ENCODE measurements around the gene LUZP2.

The LUZP2 gene

DNA sequence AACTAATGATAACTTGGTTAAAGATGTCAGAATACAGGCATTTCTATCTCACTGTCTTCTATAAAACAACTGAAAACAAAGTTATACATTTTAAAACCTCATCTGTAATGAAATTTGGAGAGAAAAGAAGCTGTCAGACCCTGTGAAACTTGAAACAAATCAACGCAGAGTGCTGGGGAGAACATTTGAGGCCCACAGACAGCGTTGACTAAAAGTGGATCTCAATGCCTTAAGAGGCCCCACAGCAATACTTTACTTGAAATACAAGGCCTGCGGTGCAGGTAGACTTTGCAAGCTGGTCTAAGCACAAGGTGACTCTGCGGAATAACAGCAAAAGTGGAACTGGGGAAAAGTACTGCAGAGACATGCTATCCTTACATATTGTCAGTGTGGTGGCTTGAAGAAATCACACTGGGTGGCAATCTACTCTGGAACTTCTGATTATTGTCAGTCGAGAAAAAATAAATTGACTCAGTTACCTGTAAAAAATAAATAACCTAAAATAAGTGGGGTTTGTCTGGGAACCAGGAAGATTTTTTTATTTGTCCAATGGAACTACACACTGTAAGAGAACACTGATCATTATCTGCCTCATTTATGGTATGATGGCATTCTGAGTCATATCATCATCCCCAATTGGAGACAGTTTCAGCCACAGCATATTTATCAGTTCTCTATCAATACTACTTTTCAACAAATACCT, 138.9 kb downstream of the LUZP2 start:
- no peak for DNase-seq (ENCODE audit: low read depth in 3 of 3)

DNA sequence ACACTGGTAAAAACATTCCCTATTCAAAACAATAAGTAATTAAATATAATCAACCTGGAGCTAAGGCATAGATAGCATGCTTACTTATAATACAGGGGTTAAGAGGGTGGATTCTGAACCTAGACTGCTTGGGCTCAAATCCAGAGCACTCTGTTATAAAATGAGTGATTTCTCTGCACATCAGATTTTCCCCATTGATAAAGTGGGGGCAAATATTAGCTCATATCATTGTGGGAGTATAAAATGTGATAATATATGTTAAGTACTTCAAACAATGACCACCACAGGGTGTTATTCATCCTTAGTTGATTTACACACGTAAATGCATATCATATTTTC, 139.4 kb downstream of the LUZP2 start:
- DNase-seq (ENCODE audit: low read depth in 3 of 3): no peak

DNA sequence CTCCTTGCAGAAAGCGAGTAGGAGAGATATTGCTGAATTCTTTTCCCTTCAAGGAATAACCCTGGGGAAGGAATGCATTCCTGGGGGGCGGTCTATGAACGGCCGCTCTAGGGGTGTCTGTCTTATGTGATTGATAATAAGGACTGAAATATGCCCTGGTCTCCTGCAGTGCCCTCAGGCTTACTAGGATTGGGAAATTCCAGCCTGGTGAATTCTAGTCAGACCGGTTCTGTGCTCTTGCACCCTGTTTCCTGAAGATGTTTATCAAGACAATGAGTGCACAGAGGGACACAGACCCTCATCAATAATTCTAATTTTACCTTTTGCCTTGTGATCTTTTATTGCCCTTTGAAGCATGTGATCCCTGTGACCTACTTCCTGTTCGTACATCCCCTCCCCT, 140.7 kb downstream of the LUZP2 start:
- no peak for DNase-seq (ENCODE audit: low read depth in 3 of 3)

DNA sequence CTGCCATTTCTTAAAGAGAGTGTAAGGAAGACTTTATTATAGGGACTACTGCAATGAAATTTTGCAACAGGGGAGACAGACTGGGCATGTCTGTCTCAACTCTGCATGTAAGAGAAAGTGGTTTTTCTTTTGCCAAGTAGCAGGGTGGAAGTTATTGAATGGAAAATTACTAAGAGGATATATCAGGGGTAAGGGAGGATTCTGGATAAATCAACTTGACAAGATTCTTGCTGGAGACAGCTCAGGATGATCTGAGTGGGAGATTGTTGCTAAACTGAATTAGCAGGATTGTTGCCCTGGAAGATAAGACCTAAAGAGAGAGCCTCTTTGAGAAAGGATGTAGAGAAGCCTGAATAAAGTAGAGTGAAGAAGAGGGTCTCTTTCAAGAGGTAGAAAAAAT, 145.8 kb downstream of the LUZP2 start:
- DNase-seq (ENCODE audit: low read depth in 3 of 3): no peak

DNA sequence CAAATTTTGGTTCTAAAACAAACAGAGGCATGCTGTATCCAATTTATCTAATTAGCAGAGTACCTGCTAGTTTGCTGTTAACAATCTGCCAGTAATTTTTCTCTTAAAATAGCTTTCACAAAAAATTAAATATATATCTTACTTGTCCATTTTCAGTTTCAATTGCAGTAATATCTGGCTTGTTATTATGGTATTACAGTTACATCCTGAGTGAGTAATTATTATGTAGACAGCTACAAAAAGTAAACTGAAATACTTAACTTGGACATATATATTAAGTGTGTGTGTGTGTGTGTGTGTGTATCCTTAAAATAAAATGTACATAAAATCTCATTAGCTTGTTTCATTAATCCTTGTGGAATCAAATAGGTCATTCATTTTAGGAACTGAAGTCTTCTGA, 148.7 kb downstream of the LUZP2 start:
- no peak for DNase-seq (ENCODE audit: low read depth in 3 of 3)

DNA sequence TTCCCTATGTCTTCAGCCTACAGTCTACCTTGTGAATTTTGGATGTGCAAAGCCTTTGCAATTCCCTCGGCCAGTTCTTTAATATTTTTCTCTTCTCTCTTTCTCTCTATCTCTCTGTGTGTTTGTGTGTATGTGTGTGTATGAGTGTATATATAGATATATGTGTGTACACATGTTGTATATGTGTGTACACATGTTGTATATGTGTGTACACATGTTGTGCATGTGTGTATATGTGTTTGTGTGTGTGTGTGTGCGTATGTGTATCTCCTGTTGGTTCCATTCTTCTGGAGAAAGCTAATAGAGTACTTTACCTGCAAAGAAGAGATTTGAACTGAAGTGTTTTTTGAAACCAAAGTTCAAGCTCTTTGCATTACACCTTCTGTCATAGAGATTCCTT, 155.0 kb downstream of the LUZP2 start:
- DNase-seq (ENCODE audit: low read depth in 3 of 3): no peak

DNA sequence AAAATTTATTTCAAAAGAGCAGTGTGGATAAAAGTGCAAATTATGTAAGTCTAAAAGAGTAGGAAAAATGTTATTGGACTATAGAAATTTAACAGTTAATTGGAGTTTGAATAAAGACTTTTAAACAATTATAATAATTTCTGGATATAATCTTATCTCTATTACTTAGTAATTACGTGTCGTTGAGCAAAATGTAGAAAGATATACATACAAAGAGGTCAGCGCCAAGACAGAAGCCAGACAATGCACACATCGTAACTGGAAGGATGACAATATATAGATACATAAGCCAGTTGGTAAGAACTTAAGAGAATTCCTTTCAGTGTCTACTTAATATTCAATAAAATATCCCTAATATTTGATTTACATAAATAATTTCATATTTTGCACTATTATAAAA, 157.0 kb downstream of the LUZP2 start:
- no peak for DNase-seq (ENCODE audit: low read depth in 3 of 3)

DNA sequence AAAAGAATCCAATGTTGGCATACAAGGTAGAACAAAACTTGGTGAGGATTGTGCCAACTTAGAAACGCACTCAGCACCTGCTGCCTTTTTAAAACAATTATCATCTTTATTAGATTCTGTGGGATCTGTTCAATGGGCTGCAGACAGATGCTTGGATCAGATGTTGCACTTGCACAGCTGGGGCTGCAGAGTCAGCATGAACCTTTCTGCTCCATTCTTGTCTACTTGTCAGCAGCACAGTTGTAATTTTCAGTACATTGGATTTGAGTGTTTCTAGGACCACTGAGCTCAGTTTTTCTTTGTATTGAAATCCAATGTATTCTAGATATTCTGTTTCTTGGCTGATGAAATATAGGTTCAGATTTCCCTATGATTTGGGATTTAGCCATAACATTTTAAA, 164.5 kb downstream of the LUZP2 start:
- DNase-seq (ENCODE audit: low read depth in 3 of 3): no peak

DNA sequence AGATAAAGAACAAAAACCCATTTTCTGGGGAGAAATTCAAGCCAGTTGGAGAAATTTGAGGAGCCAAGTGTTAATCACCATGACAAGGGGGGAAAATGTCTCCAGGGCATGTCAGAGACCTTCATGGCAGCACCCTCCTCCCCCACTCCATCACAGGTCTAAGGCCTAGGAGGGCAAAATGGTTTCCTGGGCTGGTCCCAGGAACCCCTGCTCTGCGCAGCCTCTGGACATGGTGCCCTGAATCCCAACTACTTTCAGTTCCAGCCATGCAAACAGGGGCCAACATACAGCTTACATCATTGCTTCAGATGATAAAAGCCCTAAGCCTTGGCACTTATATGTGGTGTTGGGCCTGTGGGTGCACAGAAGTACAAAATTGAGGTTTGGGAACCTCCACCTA, 167.5 kb downstream of the LUZP2 start:
- no peak for DNase-seq (ENCODE audit: low read depth in 3 of 3)

DNA sequence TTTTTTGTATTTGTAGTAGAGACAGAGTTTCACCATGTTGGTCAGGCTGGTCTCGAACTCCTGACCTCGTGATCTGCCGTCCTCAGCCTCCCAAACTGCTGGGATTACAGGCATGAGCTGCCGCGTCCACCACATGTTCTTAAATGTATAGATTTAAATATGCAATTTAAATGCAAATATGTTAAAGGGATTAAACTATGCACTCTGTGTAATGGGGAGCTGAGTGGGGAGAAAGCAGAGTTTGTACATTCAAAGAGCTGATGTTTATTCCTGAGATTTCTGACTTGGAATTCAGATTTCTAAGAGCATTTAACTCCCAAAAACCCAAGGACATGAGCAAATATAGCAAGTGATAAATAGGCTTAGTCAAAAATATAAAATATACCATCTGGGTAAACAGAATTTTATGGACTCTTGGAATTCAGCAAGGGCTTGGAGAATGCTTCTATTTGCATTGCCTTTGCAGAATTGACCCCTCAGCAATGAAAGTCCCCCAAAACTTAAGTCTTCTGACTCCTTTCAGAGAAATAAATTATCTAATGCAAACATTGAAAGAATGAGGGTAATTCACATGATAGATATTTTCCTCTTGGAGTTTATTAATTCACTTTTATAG, 170.6 kb downstream of the LUZP2 start:
- no peak for DNase-seq (ENCODE audit: low read depth in 3 of 3)

DNA sequence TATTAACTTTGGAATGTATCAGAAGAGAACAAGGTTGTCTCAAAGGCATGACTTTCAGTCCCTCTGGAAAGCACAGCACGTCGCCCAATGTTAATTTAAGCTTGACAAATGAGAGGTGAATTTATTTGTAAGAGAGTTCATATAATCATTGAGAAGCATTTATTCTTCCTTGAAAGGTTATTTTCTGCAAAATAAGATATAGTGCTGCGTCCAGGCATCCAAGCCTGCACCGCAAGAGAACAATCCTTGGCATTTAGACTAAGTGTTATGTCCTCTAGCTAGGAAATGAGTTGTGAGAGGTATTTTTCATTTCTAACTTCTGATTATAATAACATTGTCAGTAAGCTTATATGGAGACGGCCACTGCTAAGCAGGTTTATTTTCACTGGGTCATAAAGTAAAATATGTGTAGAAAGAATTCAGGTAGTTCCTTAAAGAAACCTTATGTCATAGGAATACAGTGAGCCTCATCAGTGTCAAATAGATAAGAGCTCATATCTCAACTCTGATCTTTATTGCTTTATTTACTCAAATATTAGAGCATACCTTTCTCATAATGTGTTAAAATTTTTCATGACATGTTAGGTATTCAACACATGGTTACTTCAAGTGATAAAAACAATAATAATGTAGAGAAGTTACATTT, 182.0 kb downstream of the LUZP2 start:
- DNase-seq (ENCODE audit: low read depth in 3 of 3): no peak

DNA sequence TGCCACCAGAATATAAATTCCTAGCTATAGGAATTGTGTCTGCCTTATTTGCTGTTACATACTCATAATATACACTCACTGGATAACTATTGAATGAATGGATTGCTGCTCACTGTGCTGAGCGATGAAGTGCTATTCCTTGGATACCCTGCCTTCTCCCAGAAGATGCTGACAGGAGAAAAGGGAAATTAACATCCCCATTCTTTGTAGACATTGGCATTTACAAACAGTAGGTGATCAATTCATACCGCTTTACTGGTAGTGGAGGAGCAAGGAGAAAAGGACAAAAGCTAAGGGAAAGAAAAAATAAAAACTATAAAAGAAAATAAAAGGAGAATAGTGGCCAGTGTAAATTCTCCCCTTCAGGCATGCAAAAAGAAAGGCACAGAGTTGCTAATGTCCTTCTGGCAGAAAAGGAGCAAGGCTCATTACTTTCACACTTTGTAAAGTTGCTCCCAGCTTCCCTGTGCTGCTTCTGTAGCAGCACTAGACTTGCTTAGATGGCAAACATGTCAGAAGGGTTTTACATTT, 183.0 kb downstream of the LUZP2 start:
- DNase-seq (ENCODE audit: low read depth in 3 of 3): no peak

DNA sequence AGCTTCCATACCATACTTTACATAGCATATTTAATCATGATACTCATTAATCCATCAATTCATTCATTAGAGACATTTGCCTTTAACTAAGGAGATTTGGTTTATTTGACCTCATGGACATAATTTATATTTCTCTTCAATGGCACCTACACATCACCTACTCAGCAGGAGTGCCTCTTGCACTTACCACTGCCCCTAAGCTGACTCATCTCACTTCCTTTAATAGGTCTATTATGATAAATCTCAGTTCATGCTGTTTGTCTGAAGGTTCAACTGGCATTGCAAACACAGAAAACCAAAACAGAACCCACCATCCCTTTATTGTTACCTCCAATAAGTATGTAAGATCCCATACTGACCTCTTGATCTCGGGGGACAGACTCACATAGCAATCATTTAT, 186.7 kb downstream of the LUZP2 start:
- no peak for DNase-seq (ENCODE audit: low read depth in 3 of 3)

DNA sequence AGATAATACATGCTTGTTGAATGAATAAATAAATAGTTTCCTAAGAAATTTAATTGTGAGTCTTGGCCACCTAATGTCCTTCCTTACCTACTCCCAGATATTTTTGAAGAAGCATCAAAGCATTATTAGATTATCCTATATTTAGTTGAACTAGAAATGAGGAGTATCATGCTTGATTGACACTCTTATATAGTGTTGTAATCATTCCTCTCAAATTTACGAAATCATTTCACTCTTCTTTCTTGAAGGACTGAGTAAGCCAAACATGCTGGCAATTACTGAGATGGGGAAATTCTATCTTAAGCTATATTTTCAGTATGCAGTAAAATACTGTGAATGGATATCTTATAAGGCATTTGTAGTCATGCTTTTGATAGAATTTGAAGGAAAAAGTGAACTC, 189.0 kb downstream of the LUZP2 start:
- DNase-seq (ENCODE audit: low read depth in 3 of 3): no peak

DNA sequence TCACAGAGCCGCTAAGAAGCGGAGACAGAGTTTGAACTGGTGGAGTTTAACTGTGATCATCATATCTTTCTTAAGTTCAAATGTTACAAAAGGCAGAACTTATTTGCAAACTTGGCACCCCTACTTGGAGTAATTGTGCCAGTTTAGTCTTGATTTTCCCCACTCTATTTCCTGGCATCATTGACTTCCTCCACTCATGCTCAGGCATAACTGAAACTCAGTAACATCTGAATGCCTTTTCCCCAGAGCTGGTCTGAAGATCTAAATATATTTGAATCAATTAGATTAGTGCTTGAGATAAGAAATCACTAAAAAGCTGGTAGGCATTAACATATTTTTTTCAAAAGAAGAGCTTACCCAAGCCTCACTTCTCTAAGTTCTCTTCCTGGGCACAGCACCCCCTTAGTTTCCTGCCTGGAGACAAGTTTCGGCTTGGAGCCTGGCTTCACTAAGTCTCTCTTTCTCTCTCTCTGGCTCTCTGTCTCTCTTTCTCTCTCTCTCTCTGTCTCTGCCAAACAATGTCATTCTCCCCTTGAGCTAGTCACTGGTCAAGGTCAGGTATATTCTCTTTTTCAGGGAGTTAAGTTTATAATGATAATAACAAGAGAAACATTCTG, 190.8 kb downstream of the LUZP2 start:
- DNase-seq (ENCODE audit: low read depth in 3 of 3): no peak

DNA sequence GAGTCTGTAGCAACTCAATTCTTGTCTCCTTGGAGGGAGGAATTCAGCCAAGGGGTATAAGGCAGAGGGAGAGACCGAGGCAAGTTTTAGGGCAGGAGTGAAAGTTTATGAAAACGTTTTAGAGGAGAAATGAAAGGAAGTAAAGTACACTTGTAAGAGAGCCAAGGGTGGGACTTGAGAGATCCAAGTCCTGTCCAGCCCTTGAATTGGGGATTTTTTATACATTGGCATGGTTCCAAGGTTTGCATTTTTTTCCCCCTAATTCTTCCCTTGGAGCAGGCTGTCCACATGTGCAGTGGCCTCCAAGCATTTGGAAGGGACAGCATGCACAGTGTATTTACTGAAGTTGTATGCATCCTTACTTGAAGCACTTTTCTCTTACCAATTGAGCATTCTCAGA, 192.1 kb downstream of the LUZP2 start:
- DNase-seq (ENCODE audit: low read depth in 3 of 3): no peak

DNA sequence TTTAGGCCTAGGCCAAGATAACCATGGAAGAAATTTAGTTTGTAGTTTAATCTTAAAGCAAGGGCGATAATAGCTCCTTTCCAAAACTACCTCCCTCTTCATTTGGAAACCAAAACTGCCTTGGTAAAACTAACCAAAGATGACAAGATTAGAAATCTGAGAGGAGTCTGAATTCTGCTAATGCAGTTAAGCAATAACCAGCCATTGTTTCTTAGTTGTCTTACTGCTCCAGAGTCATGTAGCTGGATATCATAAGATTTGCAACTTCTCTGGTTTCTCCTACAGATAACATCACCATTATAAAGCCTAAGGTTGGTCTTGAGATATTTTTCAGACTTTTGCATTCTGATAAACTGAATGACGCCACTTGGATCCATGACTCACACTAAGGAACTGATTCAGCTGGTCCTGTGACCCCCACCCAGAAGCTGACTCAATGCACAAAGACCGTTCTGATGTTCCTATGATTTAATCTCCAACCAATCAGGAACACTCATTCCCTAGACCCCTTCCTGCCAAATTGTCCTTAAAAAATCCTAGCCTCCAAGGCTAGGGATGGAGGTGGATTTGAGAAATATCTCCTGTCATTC, 200.8 kb downstream of the LUZP2 start:
- DNase-seq (ENCODE audit: low read depth in 3 of 3): no peak

DNA sequence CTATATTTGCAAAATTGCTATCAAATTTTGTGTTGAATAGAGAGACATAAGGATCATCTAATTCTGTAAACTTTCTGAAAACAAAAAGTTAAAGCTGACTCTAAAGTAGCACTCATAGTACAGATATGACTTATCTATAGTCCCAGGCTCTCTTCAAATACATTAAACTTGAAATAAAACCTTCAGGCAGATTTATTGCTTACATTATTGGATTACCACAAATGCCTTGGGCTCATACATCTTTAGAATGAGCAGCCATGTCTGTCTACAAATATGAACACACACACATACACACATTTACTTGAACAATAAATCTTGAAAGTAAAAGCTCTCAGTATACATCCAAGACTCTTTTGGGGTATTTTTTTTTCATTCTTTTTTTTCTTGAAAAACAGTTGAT, 207.9 kb downstream of the LUZP2 start:
- no peak for DNase-seq (ENCODE audit: low read depth in 3 of 3)

DNA sequence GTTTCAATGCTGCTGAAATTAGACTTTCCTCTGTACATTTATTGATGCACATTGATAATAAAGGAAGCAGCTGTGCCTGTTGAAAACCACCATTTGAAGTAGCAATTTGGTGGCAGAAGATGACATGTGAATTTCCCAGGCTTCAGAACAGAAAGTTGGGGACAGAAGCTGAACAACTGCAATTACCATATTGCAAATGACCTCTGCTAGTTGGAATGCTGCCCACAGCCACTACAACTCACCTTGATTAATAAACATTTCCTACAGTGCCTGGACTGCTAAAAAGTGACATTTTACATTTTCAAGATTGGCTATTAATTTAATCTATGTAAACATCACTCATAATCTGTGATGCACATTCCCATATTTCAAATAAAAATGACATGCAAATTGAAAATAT, 208.6 kb downstream of the LUZP2 start:
- DNase-seq (ENCODE audit: low read depth in 3 of 3): no peak

DNA sequence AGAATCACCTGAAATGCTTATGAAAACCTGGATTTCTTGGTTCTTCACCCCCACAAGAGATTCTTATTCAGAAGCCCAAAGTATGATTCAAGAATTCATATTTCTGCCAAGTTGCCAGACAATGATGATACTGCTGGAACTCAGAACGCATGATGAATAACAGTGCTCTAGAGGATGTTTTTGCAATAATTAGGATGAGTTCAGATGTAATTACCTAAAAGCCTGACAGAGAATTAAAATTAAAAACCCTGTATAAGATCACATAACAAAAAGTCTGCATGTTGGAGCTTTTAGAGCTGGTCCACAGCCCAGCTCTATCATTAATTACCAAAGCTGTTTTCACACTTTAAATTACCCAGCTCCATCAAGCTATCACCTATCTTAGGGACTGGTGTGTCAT, 211.8 kb downstream of the LUZP2 start:
- DNase-seq (ENCODE audit: low read depth in 3 of 3): no peak

DNA sequence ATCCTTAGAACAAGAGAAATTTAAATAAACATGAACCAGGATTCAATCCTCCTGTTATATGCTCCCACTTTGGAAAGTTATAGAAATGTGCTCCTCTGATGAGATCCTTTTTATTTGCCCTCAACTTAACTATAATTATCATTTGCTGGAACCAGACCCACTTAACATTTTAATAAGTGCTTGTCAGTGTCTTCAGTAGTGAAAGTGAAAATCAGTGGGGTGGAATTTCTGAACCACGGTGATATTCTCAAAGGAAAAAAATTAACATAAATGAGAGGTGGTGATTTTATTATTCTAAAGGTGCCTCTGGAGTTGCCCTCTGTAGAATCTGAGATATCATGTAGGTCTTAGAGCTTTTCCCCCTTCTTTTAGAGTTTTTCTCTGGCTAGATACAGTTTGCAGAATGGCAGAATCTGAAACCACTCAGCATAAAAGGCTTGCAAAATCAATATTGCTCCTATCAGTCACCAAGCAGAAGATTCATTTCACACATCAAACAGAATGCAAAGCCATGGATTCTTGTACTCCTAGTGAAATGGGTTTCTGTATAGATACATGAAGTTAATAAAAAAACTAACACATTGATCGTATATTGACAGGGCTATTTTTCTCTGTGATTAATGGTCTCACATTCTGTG, 213.2 kb downstream of the LUZP2 start:
- no peak for DNase-seq (ENCODE audit: low read depth in 3 of 3)

DNA sequence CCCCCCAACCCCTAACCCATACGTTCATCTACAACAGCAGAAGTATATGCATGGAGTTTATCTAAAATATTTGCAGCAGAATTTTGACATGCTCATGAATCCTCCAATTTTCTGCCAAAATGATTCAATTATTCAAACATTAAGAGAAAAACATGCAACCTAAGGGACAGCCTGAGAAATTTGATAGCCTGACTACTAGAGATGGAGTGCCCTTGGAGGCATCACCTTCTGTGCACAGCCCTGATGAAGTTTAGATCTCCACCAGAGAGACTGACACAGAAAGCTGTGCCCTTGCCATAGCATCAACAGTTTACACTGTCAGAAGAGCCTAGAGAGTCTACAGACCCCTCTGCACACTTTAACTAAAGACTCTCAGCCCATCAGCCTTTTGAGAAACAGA, 217.7 kb downstream of the LUZP2 start:
- DNase-seq (ENCODE audit: low read depth in 3 of 3): no peak

All from stimulated activated CD4-positive, alpha-beta T cell treated with anti-CD3 and anti-CD28 coated beads, TNF-alpha, amount 100 ng/mL, for 48 hours (primary cell).